NCI-H345 (cell line): ENCODE data around the gene VIPR1.
A peak's percentile ranks its signal among the peaks of the same experiment; 100 is the strongest.
"Not testable (repeated sequence)": the region's sequence is repeated elsewhere in the genome, so short reads cannot be mapped to it uniquely, and the experiment has no call there.

Source experiments
- DNase-seq: peaks from one replicate; lab custom pipeline; 2025; lab: John Stamatoyannopoulos, UW

VIPR1 gene

DNA sequence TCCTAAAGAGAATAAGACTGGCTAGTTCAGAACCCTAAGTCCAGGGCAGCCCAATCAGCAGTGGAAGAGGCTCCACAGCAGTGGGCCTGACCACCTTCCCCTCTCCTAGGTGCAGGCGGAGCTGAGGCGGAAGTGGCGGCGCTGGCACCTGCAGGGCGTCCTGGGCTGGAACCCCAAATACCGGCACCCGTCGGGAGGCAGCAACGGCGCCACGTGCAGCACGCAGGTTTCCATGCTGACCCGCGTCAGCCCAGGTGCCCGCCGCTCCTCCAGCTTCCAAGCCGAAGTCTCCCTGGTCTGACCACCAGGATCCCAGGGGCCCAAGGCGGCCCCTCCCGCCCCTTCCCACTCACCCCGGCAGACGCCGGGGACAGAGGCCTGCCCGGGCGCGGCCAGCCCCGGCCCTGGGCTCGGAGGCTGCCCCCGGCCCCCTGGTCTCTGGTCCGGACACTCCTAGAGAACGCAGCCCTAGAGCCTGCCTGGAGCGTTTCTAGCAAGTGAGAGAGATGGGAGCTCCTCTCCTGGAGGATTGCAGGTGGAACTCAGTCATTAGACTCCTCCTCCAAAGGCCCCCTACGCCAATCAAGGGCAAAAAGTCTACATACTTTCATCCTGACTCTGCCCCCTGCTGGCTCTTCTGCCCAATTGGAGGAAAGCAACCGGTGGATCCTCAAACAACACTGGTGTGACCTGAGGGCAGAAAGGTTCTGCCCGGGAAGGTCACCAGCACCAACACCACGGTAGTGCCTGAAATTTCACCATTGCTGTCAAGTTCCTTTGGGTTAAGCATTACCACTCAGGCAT, 33.7 kb downstream of the VIPR1 start:
- DNase-seq, result no peak

DNA sequence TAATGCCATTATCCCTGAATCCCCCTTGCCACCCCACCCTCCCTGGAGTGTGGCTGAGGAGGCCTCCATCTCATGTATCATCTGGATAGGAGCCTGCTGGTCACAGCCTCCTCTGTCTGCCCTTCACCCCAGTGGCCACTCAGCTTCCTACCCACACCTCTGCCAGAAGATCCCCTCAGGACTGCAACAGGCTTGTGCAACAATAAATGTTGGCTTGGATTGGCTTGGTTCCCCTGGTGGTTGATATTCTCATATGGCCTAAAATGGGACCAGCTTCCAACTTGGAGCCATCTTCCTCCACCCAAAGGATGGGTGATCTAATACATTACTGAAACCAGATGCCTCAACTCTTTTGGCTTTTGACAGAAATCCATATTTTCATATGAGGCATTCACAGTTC, 34.9 kb downstream of the VIPR1 start:
- DNase-seq, result no peak

DNA sequence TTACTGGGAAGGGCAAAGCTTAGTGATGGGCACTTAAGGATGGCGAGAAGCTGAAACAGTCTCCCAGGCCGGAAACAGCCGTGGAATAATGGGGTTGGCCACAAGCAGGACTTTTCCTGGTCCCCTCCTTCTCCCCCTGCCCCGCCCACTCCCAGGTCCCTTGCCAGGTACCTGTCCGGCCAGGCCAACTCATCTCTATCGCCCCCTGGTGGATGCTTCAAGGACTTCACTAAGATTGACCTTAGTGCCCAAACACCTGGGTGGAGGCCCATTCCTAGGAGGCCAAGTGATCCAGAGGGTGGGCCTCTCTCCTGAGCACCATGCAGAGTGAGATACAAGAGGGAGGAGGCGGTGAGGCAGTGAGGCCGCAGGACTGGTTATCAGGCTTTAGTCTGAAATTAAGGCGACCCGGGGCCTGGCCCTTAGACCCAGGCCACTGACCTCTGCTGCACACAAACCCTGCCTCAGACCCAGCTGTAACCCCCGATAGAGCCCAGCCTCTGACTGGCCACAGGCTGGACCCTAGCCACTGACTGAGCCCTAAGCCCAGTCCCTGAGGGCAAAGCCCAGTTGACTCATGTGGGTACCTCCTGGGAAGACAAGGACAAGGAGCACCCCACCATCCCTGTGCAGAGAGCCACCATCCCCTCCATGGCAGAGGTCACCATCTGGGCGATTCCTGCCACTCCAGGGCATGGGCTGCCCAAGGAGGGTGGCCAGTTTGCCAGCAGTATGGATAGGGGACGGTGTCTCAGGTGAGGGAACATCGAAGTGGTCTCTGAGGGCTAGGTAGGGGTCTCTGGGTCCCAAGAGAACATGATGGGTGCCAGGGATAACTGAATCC, 37.6 kb downstream of the VIPR1 start:
- DNase-seq, result peak; percentile 28

DNA sequence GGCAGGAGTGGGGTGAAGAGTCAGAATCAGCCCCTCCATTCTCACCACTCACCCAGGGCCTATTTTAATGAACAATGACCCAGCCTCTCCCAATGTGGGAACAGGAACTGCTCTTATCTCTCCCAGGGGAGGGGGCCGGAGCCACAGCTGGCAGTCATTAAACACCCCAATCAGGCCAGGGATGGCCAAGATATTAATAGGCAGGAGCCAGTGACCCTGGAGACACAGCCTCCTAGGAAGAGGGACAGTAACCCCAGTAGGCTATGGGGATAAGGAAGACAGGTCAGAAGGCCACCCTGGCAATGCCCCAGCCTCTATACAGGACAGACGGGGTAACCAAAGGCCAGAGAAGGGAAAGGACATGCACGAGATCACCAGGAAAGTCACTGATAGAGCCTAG, 38.6 kb downstream of the VIPR1 start:
- DNase-seq, result no peak

DNA sequence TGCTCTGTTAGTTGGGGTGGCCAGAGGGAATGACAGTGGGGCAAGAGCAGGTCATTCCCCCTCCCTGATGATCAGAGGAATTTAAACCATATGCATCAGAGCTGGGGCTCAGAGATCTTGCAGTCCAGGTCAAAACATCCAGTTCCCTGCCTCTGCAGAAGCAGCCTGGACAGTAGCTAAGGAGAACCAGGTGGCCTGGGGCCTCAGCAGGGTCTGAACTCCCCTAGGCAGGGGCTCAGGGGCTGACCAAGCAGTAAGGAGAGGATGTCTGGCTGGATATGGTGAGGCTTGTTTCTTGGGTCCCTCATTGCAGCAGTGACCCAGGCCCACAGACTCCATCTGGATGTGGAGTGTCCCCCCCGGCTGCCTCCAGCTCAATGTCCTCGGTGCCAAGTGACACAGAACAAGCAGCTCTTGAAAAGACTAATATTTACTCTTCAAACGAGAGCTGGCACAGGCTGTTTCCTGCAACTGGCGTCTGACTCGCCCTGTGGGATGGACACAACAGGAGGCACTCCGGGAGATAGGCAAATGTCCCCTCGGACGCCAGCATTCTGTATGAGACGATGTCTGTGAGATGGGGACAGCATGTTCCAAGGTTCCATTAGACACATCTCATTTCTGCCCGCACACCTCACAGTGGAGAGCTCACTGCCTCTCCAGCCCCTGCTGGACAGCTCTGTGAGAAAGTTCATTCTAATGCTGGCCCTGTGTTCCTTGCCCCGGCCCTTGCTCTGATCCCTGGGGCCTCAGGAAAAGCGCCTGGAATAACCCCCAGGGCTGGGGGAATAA, 42.2 kb downstream of the VIPR1 start:
- DNase-seq, result peak; percentile 71

DNA sequence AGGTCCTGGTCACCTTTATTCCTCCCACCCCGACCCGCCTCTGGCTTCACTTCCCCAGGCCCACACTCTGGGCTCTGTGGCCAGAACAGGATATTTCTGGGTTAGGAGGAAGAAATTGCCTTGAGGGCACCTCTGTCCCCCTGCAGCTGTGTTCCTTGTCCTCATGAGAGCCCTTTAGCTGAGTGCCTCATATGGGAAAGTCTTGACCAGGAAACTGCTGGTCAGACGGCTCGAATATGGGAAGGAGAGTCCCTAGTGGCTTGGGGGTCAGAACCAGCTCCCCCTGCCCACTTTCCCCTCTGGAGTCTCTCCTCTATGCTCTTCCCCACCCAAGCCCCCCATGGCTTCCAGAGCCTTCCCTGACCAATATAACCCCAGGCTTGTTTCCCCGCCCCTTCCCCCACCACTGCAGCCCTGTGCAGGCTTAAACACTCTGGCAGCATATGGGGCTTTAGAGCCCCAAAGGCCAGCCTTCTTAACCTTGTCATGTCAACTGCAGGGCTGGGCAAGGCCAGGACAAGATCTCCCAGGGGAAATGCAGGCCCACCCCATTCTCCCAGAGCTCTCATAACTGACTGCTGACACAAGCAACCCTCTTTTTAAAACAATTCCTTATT, 42.9 kb downstream of the VIPR1 start:
- DNase-seq, result no peak

GRCh38 chr3:42546691-42547213, 44.3 kb downstream of the VIPR1 start:
- DNase-seq, result no peak

DNA sequence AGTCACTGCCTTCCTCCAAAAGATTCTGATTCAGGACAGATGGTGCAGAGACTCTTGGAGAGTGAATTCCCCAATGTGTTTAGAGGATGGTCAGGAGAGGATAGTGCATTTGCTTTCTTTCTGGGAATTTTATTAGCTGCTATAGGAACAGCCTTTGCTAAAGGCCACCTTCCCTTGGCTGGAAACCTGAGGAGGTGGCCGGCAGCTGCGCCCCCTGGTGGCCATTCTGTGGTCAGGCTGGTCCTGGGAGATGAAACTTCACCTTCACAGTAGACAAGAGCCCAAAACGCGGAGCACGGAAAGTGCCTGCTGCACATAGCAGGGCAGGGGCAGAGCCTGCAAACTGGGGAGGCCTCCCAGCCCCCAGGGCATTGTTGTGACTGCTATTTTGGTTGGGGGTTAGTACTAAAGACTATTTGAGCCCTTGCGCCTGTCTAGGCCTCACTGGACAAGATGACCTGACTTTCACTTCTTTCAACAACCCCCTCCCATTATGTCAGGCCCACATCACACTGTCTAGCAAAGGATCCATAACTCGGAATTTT, 45.0 kb downstream of the VIPR1 start:
- peak; percentile 37 for DNase-seq

DNA sequence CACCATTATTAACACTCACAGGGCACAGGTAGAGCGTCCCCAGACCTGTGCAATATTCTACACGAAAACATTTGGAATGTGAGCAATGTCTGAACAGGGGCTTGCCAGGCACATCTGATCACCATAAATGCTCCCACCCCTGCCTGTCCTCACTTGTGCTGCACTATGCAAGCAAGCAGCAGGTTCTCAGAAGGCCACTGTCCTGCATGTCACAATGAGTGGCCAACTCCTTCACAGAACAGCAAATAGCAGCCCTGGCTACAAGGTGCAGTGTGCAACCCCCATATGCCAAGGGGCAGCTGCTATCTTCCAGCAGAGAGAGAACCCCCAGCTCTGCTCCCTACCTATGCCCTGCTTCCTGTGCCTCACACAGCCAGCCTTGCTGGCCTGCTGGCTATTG, 46.7 kb downstream of the VIPR1 start:
- DNase-seq, result no peak

GRCh38 chr3:42550250-42550649, 47.8 kb downstream of the VIPR1 start:
- no peak for DNase-seq

GRCh38 chr3:42552830-42553229, 50.4 kb downstream of the VIPR1 start:
- no peak for DNase-seq

DNA sequence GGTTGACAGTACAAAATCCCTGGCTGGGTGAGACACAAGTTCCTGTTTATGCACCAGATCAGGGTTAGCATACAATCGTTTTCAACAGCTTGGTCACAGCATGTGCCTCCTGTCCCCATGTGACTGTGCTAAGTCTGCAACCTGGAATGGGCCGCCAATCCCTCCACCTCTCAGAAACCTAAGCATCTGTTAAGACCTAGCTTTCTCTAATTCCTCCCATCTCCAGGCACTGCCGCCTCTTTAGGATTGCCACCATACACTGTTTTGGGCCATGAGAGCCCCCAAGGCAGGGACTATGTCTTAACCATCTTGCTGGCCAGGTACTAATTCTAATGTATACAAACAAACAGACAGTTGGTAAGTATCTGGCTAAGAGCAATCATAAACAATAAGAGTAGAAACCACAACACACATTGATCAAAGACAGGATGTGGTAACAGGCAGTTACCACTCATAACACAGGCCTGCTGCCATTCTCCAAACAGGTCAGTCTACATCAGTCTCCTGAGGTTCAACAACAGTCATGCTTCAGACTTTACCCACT, 53.7 kb downstream of the VIPR1 start:
- no peak for DNase-seq

DNA sequence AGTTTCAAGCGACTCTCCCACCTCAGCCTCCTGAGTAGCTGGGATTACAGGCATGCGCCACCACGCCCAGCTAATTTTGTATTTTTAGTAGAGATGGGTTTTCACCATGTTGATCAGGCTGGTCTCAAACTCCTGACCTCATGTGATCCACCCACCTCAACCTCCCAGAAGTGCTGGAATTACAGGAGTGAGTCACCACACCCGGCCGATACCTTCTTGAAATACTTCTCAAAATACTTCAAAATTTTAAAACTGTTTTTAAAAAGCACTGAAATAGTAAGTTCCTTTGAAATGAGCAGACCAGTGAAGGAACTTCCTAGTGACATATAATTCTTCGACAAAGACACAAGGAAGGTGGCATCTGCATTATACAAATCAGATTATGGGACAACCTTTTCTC, 54.4 kb downstream of the VIPR1 start:
- DNase-seq, result not testable (repeated sequence)

- DNase-seq, result no peak
Measured at GRCh38 chr3:42557854-42558253, 55.4 kb downstream of the VIPR1 start.

DNA sequence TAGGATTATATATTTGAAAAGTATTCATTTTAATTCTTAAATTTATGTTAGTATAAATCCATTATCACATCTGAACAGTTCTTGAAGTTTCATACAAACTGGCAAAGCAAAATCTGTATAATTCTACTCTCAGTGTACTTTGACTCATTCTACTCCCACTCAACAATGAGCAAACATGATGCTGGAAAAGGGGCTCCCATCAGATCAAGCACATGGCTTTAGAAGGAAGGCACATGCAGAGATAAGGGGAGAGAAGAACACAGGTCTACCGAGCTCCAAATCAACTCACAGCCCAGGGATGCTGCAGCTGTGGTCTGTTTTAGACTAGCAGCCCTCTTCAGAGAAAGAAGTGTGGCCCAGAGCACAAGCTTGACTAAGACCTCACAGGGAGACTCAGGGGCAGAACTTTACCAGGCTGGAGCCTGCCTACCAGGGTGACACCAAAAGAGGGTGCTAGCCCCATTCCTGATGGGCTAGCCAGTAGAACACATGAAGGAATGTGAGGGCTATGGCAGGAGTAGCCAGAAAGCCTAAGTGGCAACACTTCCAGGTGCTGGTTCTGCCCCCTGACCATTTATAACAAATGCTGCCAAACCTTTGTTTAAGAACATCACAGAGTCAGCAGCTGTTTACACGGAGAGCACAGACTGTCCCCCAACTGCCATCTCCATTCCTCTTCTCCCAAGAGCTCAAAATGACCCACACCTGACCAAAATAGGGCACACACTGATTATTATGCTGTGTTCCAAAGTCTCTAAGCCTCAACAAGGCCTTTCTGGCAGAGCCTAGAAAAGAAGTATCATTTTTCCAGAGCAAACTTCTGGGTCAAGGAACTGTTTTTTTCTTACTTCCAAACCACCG, 59.8 kb downstream of the VIPR1 start:
- DNase-seq, result no peak

DNA sequence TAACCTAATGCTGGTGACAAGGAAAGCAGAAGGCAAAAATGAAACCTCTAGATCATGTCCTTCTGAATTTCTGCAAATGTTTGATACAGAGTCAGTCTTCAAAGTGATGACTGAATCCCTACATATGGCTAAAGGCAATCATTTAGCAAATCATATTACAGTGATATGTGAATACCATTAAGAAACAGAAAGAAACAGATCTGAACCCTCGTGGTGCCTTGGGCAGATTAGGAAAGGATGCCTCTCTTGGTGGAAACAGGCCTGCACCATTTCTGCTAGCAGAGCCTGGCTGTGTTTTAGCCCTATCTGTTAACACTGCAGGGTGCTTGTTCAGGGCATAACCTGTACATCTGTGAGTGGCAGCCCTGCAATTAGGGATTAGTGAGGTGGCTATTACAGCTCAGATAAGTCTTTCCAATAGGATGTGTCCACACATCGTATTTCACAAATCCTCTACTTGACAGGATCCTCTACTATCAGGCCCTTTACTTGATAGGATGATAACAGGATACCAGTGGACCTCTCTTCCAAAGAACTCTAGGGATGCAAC, 67.2 kb downstream of the VIPR1 start:
- DNase-seq, result no peak

- no peak for DNase-seq
Measured at GRCh38 chr3:42572278-42572677, 69.8 kb downstream of the VIPR1 start.

DNA sequence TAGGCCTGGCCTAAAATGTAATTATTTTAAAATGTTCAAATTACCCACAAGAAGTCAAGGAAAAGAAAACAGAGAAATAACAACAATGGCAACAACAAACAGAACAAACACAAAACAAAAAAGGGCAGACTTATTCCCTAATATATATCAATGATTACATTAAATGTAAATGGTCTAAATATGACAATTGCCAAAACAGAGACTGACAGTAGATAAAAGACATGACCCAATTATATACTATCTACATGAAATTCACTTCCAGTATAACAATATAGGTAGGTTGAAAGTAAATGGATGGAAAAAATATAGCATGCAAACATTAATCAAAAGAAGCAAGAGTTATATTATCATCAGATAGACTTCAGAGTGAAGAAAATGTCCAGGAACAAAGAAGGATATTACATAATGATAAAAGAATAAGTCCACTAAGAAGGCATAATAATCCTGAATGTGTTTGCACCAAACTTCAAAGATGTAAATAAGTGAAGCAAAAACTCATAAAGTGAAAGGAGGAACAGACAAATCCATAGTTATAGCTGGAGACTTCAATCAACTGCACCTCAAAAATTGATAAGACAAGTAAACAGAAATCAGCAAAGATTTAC, 72.8 kb downstream of the VIPR1 start:
- no peak for DNase-seq

GRCh38 chr3:42578054-42578453, 75.6 kb downstream of the VIPR1 start:
- DNase-seq, result no peak
